Prostate gland (tissue), 2 donors: ENCODE measurements around the gene PTGES3. TPM values are rescaled to one million over a fixed set of nuclear protein-coding genes. Genes with fewer than 3 reads are reported as not detected.
A peak's percentile ranks its signal among the peaks of the same experiment; 100 is the strongest.

Experiments used
- DNase-seq: peaks from one replicate; pipeline ENCODE4 v3.0.0-alpha.2; 2019; ENCODE audit warnings: low spot score
- H3K27ac ChIP-seq, 2 donors: fragments of 200-600 bp; sonication (generic); 2 replicates each; pipeline ENCODE4 v1.5.1; 2017 to 2019
- H3K27me3 ChIP-seq: fragments of 200-600 bp; sonication (generic); replicated peaks from 2 replicates; pipeline ENCODE4 v1.5.1; 2019; ENCODE audit not compliant: insufficient read depth
- H3K36me3 ChIP-seq, 2 donors: fragments of 200-600 bp; sonication (generic); 1 replicate in 1 of 2; 2 replicates in 1 of 2; pipeline versions ENCODE4 v1.5.1 to v1.8.1; 2017 to 2019
- H3K4me1 ChIP-seq: fragments of 200-600 bp; sonication (generic); replicated peaks from 2 replicates; pipeline ENCODE4 v1.5.1; 2019
- H3K4me3 ChIP-seq, 2 donors: fragments of 200-600 bp; sonication (generic); 2 replicates each; pipeline ENCODE4 v1.5.1; 2017 to 2019
- H3K9me3 ChIP-seq: fragments of 200-600 bp; sonication (generic); 2 replicates; pipeline ENCODE4 v1.5.1; 2017
- CTCF ChIP-seq, 4 experiments: fragments of 200-600 bp in 2 of 4; fragments of 450-650 bp in 2 of 4; sonication (generic) in 2 of 4; IDR thresholded peaks; 1 replicate in 3 of 4; 2 replicates in 1 of 4; pipeline ENCODE4 v1.5.1; 2016 to 2019; ENCODE audit warnings: antibody characterized with exemption in 4 of 4, mild to moderate bottlenecking in 2 of 4, moderate library complexity in 2 of 4
- POLR2A ChIP-seq: fragments of 450-650 bp; IDR thresholded peaks from one replicate; pipeline ENCODE4 v1.6.1; 2016; ENCODE audit warnings: antibody characterized with exemption, mild to moderate bottlenecking
- POLR2AphosphoS5 ChIP-seq: sonication (generic); formaldehyde crosslinking; IDR thresholded peaks from one replicate; pipeline ENCODE4 v1.6.1; 2017; ENCODE audit warnings: antibody characterized with exemption
- WGBS: methylation state at CpG from one replicate; pipeline ENCODE4 v1.1.5; 2018; 5-methylcytosine and 5-hydroxymethylcytosine counted together
- intact Hi-C: fragments of 100-400 bp; cut with DNase I; formaldehyde crosslinking; loops from one replicate; pipeline ENCODE4 v1.14.2; 2022
- total RNA-seq, 2 donors: library from RNA; depleted of rRNA; stranded (reverse); fragments of >200 nt; gene quantifications; one replicate each; pipeline ENCODE4 v1.1.0, GENCODE V29; 2016

The PTGES3 gene
- total RNA-seq, 2 donors from 2014 or later: 94.6 to 125 TPM

- Histone ChIP-seq H3K4me1 (peaks cover 21% of the 10 kb centered on the region), H3K27ac (peak within 1 kb of the TSS; percentile 98), H3K36me3 (no peaks in the 10 kb centered on the region), H3K9me3 (no peaks in the 10 kb centered on the region), H3K4me3 (peak within 1 kb of the TSS; percentile 99), H3K27me3 (no peaks in the 10 kb centered on the region)
- DNase-seq: peak; percentile 92
- intact Hi-C loops: loop anchor here (5.0 to 10.0 kb wide), 3 partner anchors 38 to 455 kb away; partner anchors contain the start of genes NAB2 and NACA
- WGBS: 1% methylated on average over 29 of the region's 31 CpGs
- TF ChIP-seq POLR2A (peak; percentile 41), CTCF (IDR thresholded peaks at IDR 0.05) (no peak), POLR2AphosphoS5 (peak; percentile 77)
These were observed 57.9 kb downstream of the PTGES3 start, which contains the start of gene BAZ2A for GRCh38 chr12:56630180-56630632. TSS of gene BAZ2A (minus strand) at chr12:56630326. CDS start at chr12:56617530, 12,796 bp downstream.

GRCh38 chr12:56629459-56630179 is 58.5 kb downstream of the PTGES3 start:
- H3K27me3 ChIP-seq: no peaks in the 10 kb centered on the region
- H3K4me1 ChIP-seq: peaks cover 21% of the 10 kb centered on the region
- no peak for TF ChIP-seq CTCF (IDR thresholded peaks at IDR 0.05)
- peak overlapping the region; percentile 99 for H3K4me3 ChIP-seq
- H3K9me3 ChIP-seq: no peaks in the 10 kb centered on the region
- H3K27ac ChIP-seq: peak overlapping the region; percentile 98
- H3K36me3 ChIP-seq: no peaks in the 10 kb centered on the region
- intact Hi-C loops: loop anchor here (5.0 to 10.0 kb wide), 3 partner anchors 37 to 455 kb away; partner anchors contain the start of genes NAB2 and NACA
- under 1% methylated on average over 43 of the region's 46 CpGs for WGBS
- DNase-seq: no peak

GRCh38 chr12:56628671-56629458 is 59.2 kb downstream of the PTGES3 start:
- WGBS: under 1% methylated on average over 18 of the region's 18 CpGs
- intact Hi-C loops: no loop called here

GRCh38 chr12:56626701-56627100 is 61.4 kb downstream of the PTGES3 start:
- H3K36me3 ChIP-seq: no peaks in the 10 kb centered on the region
- peaks cover 7% of the 10 kb centered on the region for H3K4me1 ChIP-seq

More at GRCh38 chr12:56628671-56629458, 59.2 kb downstream of the PTGES3 start:
- peak overlapping the region; percentile 99 for H3K4me3 ChIP-seq
- H3K9me3 ChIP-seq: no peaks in the 10 kb centered on the region
- H3K4me1 ChIP-seq: peaks cover 21% of the 10 kb centered on the region
- TF ChIP-seq POLR2A (no peak), POLR2AphosphoS5 (peak; percentile 74), CTCF (IDR thresholded peaks at IDR 0.05) (no peak)
- H3K27ac ChIP-seq: peak overlapping the region; percentile 98
- H3K36me3 ChIP-seq: no peaks in the 10 kb centered on the region
- DNase-seq: peak; percentile 65
- no peaks in the 10 kb centered on the region for H3K27me3 ChIP-seq

More at GRCh38 chr12:56626701-56627100, 61.4 kb downstream of the PTGES3 start:
- H3K27ac ChIP-seq: no peak overlapping the region
- intact Hi-C loops: no loop called here
- no peak for DNase-seq
- H3K27me3 ChIP-seq: no peaks in the 10 kb centered on the region
- H3K4me3 ChIP-seq: no peak overlapping the region
- H3K9me3 ChIP-seq: no peaks in the 10 kb centered on the region
- TF ChIP-seq POLR2A (no peak), CTCF (IDR thresholded peaks at IDR 0.05) (no peak), POLR2AphosphoS5 (no peak)
